Aorta (tissue), 5 donors: Measurements from ENCODE around the gene SLC1A1. TPM values are rescaled to one million over a fixed set of nuclear protein-coding genes. Genes with fewer than 3 reads are reported as not detected.
A peak's percentile ranks its signal among the peaks of the same experiment; 100 is the strongest.

Experiments used
- ATAC-seq: fragments of 200-7000 bp; cut with Tn5 transposase; one replicate; pipeline ENCODE4 v1.9.1; 2022; ENCODE audit warnings: moderate library complexity; ENCODE audit not compliant: low FRiP score
- DNase-seq, 2 donors: peaks; one replicate each; pipeline ENCODE4 v3.0.0-alpha.2; 2020
- H3K27ac ChIP-seq, 2 donors: one replicate each; pipeline ENCODE4 v1.5.1; 2013; ENCODE audit warnings: low read length in 2 of 2, mild to moderate bottlenecking in 2 of 2, moderate library complexity in 2 of 2, control low read depth in 1 of 2, inconsistent platforms in 1 of 2, low read depth in 1 of 2
- H3K27me3 ChIP-seq, 2 donors: one replicate each; pipeline ENCODE4 v1.6.1; 2013; ENCODE audit warnings: control low read depth in 1 of 2, low read length in 1 of 2, mild to moderate bottlenecking in 1 of 2, moderate library complexity in 1 of 2; ENCODE audit not compliant: insufficient read depth in 2 of 2, control insufficient read depth in 1 of 2
- H3K36me3 ChIP-seq, 2 donors: one replicate each; pipeline ENCODE4 v1.6.1; 2013; ENCODE audit warnings: control low read depth in 1 of 2, low read length in 1 of 2, mild to moderate bottlenecking in 1 of 2; ENCODE audit not compliant: insufficient read depth in 2 of 2, control insufficient read depth in 1 of 2
- H3K4me1 ChIP-seq, 2 donors: one replicate each; pipeline ENCODE4 v1.6.1; 2013; ENCODE audit warnings: low read length in 2 of 2, control low read depth in 1 of 2, mild to moderate bottlenecking in 1 of 2, moderate library complexity in 1 of 2; ENCODE audit not compliant: insufficient read depth in 2 of 2, control insufficient read depth in 1 of 2
- H3K4me3 ChIP-seq, 2 donors: one replicate each; pipeline ENCODE4 v1.5.1; 2013; ENCODE audit warnings: low read length in 2 of 2, control low read depth in 1 of 2, mild to moderate bottlenecking in 1 of 2
- H3K9me3 ChIP-seq: one replicate; pipeline ENCODE4 v1.6.1; 2013; ENCODE audit warnings: mild to moderate bottlenecking, low read length; ENCODE audit not compliant: control insufficient read depth
- WGBS, 2 donors: extraction: QIAGEN DNeasy Blood & Tissue Kit; methylation state at CpG; one replicate each; pipeline ENCODE4 v1.1.7; 2013; 5-methylcytosine and 5-hydroxymethylcytosine counted together
- intact Hi-C, 2 donors: fragments of 100-400 bp; cut with DNase I; formaldehyde crosslinking; loops; one replicate each; pipeline versions ENCODE4 v1.14.2 to v1.15.0; 2022
- polyA plus RNA-seq, 2 donors: library from polyadenylated mRNA; stranded (reverse); fragments of 200-250 nt; gene quantifications; one replicate each; pipeline ENCODE4 v1.2.3, GENCODE V29; 2013
- total RNA-seq, 2 donors: library from RNA; stranded (reverse); fragmentation: NEBNext Ultra II Directional; extraction: Animal tissue kit (Norgen Biotek cat#: 25700); gene quantifications; one replicate each; pipeline ENCODE4 v1.2.1, GENCODE V29; 2021
- donor health status: healthy with polysubstance abuse.
- donor health status: Bipolar disorder and iron deficiency.
- donor health status: DM: no; HTN: no; CAD: no.
- donor health status: DM: no; HTN: no; CAD: no.
- donor health status: DM: yes; HTN: yes; CAD: no.

The SLC1A1 gene
- total and polyA plus RNA-seq, 4 donors, result 3.0 to 5.6 (median 3.2) TPM

- peaks cover under 1% of the 10 kb centered on the region for H3K9me3 ChIP-seq
- DNase-seq (no peak), ATAC-seq (no peak)
- H3K36me3 ChIP-seq, result peaks cover 0 to 1% of the 10 kb centered on the region in 2 donors
- intact Hi-C loops, result no loop called here
- H3K4me1 ChIP-seq, result no peaks in the 10 kb centered on the region
- no peak overlapping the region for H3K27ac ChIP-seq
- H3K27me3 ChIP-seq, result no peaks in the 10 kb centered on the region
- no peak overlapping the region for H3K4me3 ChIP-seq
- 97 to 99% methylated on average over 12 of the region's 12 CpGs for WGBS, 2 donors
Observed at GRCh38 chr9:4583001-4583400, 92.7 kb downstream of the SLC1A1 start.

GRCh38 chr9:4584636-4585035, 94.4 kb downstream of the SLC1A1 start:
- peak; percentile 43 for ATAC-seq
- 92 to 99% methylated on average over 1 of the region's 1 CpG for WGBS, 2 donors

GRCh38 chr9:4585135-4585534, 94.9 kb downstream of the SLC1A1 start:
- Histone ChIP-seq H3K27me3 (no peaks in the 10 kb centered on the region), H3K4me1 (no peaks in the 10 kb centered on the region), H3K36me3 (peaks cover 0 to 1% of the 10 kb centered on the region in 2 donors), H3K9me3 (peaks cover 1% of the 10 kb centered on the region), H3K4me3 (no peak overlapping the region), H3K27ac (no peak overlapping the region)
- no peak for DNase-seq
- intact Hi-C loops, result no loop called here
- 84 to 92% methylated on average over 5 of the region's 5 CpGs for WGBS, 2 donors
- ATAC-seq, result no peak

More at GRCh38 chr9:4584636-4585035, 94.4 kb downstream of the SLC1A1 start:
- Histone ChIP-seq H3K4me3 (no peak overlapping the region), H3K36me3 (peaks cover 0 to 1% of the 10 kb centered on the region in 2 donors), H3K9me3 (peaks cover 1% of the 10 kb centered on the region), H3K27me3 (no peaks in the 10 kb centered on the region), H3K27ac (no peak overlapping the region), H3K4me1 (no peaks in the 10 kb centered on the region)
- intact Hi-C loops, result no loop called here
- DNase-seq, result no peak

- intact Hi-C loops, result no loop called here
- 55 to 77% methylated on average over 2 of the region's 2 CpGs for WGBS, 2 donors
- Histone ChIP-seq H3K27ac (no peak overlapping the region), H3K36me3 (peaks cover 0 to 1% of the 10 kb centered on the region in 2 donors), H3K4me3 (no peak overlapping the region), H3K9me3 (peaks cover 1% of the 10 kb centered on the region), H3K4me1 (peaks cover 0 to 2% of the 10 kb centered on the region in 2 donors), H3K27me3 (no peaks in the 10 kb centered on the region)
- DNase-seq (no peak), ATAC-seq (no peak)
Observed at GRCh38 chr9:4588721-4589120, 98.5 kb downstream of the SLC1A1 start.

GRCh38 chr9:4590430-4591122, 100.3 kb downstream of the SLC1A1 start:
- ATAC-seq (no peak), DNase-seq (no peak)
- Histone ChIP-seq H3K4me1 (peaks cover 0 to 2% of the 10 kb centered on the region in 2 donors), H3K36me3 (no peaks in the 10 kb centered on the region), H3K27ac (no peak overlapping the region), H3K4me3 (no peak overlapping the region), H3K9me3 (peaks cover 1% of the 10 kb centered on the region), H3K27me3 (no peaks in the 10 kb centered on the region)
- 79 to 84% methylated on average over 8 of the region's 8 CpGs for WGBS, 2 donors
- intact Hi-C loops, result no loop called here

- intact Hi-C loops, result no loop called here
- WGBS, 2 donors, result 3 to 10% methylated on average over 4 of the region's 4 CpGs
- DNase-seq (no peak), ATAC-seq (no peak)
- Histone ChIP-seq H3K36me3 (no peaks in the 10 kb centered on the region), H3K4me3 (no peak overlapping the region), H3K4me1 (peaks cover 0 to 2% of the 10 kb centered on the region in 2 donors), H3K27ac (no peak overlapping the region), H3K9me3 (peaks cover 1% of the 10 kb centered on the region), H3K27me3 (no peaks in the 10 kb centered on the region)
Observed at GRCh38 chr9:4591123-4591500, 100.8 kb downstream of the SLC1A1 start.

GRCh38 chr9:4592295-4592694, 102.0 kb downstream of the SLC1A1 start:
- intact Hi-C loops, result no loop called here
- DNase-seq (no peak), ATAC-seq (no peak)
- Histone ChIP-seq H3K27me3 (no peaks in the 10 kb centered on the region), H3K4me1 (peaks cover 0 to 2% of the 10 kb centered on the region in 2 donors), H3K9me3 (peaks cover 1% of the 10 kb centered on the region), H3K36me3 (no peaks in the 10 kb centered on the region), H3K27ac (no peak overlapping the region), H3K4me3 (no peak overlapping the region)
- WGBS, 2 donors, result 61 to 67% methylated on average over 3 of the region's 3 CpGs

GRCh38 chr9:4592886-4593285, 102.6 kb downstream of the SLC1A1 start:
- no peaks in the 10 kb centered on the region for H3K36me3 ChIP-seq
- H3K4me3 ChIP-seq, result no peak overlapping the region
- intact Hi-C loops, result no loop called here
- H3K9me3 ChIP-seq, result peaks cover 1% of the 10 kb centered on the region
- ATAC-seq (no peak), DNase-seq (no peak)
- H3K4me1 ChIP-seq, result peaks cover 0 to 2% of the 10 kb centered on the region in 2 donors
- 80 to 88% methylated on average over 1 of the region's 1 CpG for WGBS, 2 donors
- no peak overlapping the region for H3K27ac ChIP-seq
- H3K27me3 ChIP-seq, result no peaks in the 10 kb centered on the region

- ATAC-seq (no peak), DNase-seq (no peak)
- WGBS, 2 donors, result 80 to 88% methylated on average over 4 of the region's 4 CpGs
- Histone ChIP-seq H3K4me3 (no peak overlapping the region), H3K9me3 (no peaks in the 10 kb centered on the region), H3K27me3 (no peaks in the 10 kb centered on the region), H3K27ac (no peak overlapping the region), H3K36me3 (peaks cover 0 to 1% of the 10 kb centered on the region in 2 donors), H3K4me1 (peaks cover 0 to 2% of the 10 kb centered on the region in 2 donors)
- intact Hi-C loops, result no loop called here
Observed at GRCh38 chr9:4594545-4594944, 104.3 kb downstream of the SLC1A1 start.
